C4-2B (cell line): Measurements from ENCODE around the gene CTSG.

Source experiments
- CTCF ChIP-seq: fragments of 450-650 bp; conservative IDR thresholded peaks from 2 replicates; pipeline ENCODE4 v1.5.1; 2017; ENCODE audit warnings: mild to moderate bottlenecking
- ZFX ChIP-seq: fragments of 450-650 bp; IDR thresholded peaks from 2 replicates; pipeline ENCODE4 v1.6.1; 2017

GRCh38 chr14:24534286-24534685 lies 41.8 kb downstream of the CTSG start:
- TF ChIP-seq CTCF (no peak), ZFX (no peak)
